HepG2 (cell line): ENCODE measurements around the gene HMGB3. TPM values are rescaled to one million over a fixed set of nuclear protein-coding genes. Genes with fewer than 3 reads are reported as not detected.

Experiments used
- ATAC-seq: fragments of 200-7000 bp; cut with Tn5 transposase; 3 replicates; pipeline ENCODE4 v1.9.1; 2020; ENCODE audit warnings: mild to moderate bottlenecking, moderate library complexity
- BruUV-seq: library from RNA; stranded (reverse); fragments of 400-500 nt; replicated peaks from 2 replicates; lab custom pipeline; 2021; lab: Mats Ljungman, UMichigan
- CTCF ChIA-PET: fragments of 300-600 bp; formaldehyde crosslinking; extraction: SDS; loops from one replicate; lab custom pipeline; 2021; ENCODE audit warnings: low total read pairs, inconsistent platforms, low intra/inter-chr PET ratio; lab: Yijun Ruan, JAX
- POLR2A ChIA-PET: fragments of 350-600 bp; sonication (Branson Sonifier 250); formaldehyde crosslinking; loops from one replicate; lab custom pipeline; 2020; ENCODE audit warnings: antibody characterized with exemption, inconsistent platforms; lab: Yijun Ruan, JAX
- DNase-seq: peaks from one replicate; pipeline ENCODE4 v3.0.0-alpha.2; 2015; ENCODE audit warnings: low spot score
- FAIRE-seq: peaks from 3 replicates; lab custom pipeline; 2011; peaks lifted over from hg19 to GRCh38; lab: Jason Lieb, UNC
- H2AFZ ChIP-seq: one replicate; pipeline ENCODE4 v1.6.1; 2011; ENCODE audit warnings: low read length, inconsistent platforms
- H3K27ac ChIP-seq: fragments of 300-600 bp; 3 replicates; pipeline ENCODE4 v1.8.0; 2011; ENCODE audit warnings: mixed run types, mild to moderate bottlenecking, mixed read lengths, low read length, inconsistent platforms; ENCODE audit not compliant: insufficient read depth; ENCODE audit errors: extremely low read length
- H3K27me3 ChIP-seq, 2 experiments: fragments of 200-600 bp in 1 of 2; 2 replicates in 1 of 2; 3 replicates in 1 of 2; pipeline versions ENCODE4 v1.6.0 to v1.8.0; 2011; ENCODE audit warnings: low read length in 2 of 2, mild to moderate bottlenecking in 2 of 2, moderate library complexity in 2 of 2, inconsistent platforms in 1 of 2; ENCODE audit not compliant: insufficient read depth in 2 of 2, control insufficient read depth in 1 of 2
- H3K36me3 ChIP-seq, 2 experiments: fragments of 200-600 bp in 1 of 2; replicated peaks in 1 of 2; 2 replicates in 1 of 2; 3 replicates in 1 of 2; pipeline versions ENCODE4 v1.5.1 to v1.8.0; 2011; ENCODE audit warnings: low read length in 2 of 2, inconsistent platforms in 1 of 2; ENCODE audit not compliant: insufficient read depth in 2 of 2, control insufficient read depth in 1 of 2
- H3K4me1 ChIP-seq: 2 replicates; pipeline ENCODE4 v1.5.1; 2012; ENCODE audit warnings: low read length, inconsistent platforms; ENCODE audit not compliant: insufficient read depth
- H3K4me2 ChIP-seq: 2 replicates; pipeline ENCODE4 v1.6.0; 2011; ENCODE audit warnings: low read depth, low read length, inconsistent platforms
- H3K4me3 ChIP-seq, 3 experiments: fragments of 200-600 bp in 1 of 3; sonication (generic), shearing (Covaris generic) in 1 of 3; replicated peaks in 1 of 3; 2 replicates each; pipeline ENCODE4 v1.5.1; 2011 to 2016; ENCODE audit warnings: low read length in 3 of 3, inconsistent platforms in 2 of 3, low read depth in 2 of 3, mild to moderate bottlenecking in 2 of 3, control low read depth in 1 of 3, mixed read lengths in 1 of 3; ENCODE audit not compliant: insufficient read depth in 1 of 3
- H3K79me2 ChIP-seq: one replicate; pipeline ENCODE4 v1.6.1; 2011; ENCODE audit warnings: low read length, inconsistent platforms; ENCODE audit not compliant: insufficient read depth
- H3K9ac ChIP-seq: 2 replicates; pipeline ENCODE4 v1.6.0; 2011; ENCODE audit warnings: mild to moderate bottlenecking, low read depth, low read length, inconsistent platforms; ENCODE audit not compliant: insufficient read depth
- H3K9me3 ChIP-seq: 2 replicates; pipeline ENCODE4 v1.5.1; 2012; ENCODE audit warnings: mild to moderate bottlenecking, low read length
- H4K20me1 ChIP-seq: 2 replicates; pipeline ENCODE4 v1.6.0; 2011; ENCODE audit warnings: inconsistent platforms, mild to moderate bottlenecking, low read length, moderate library complexity; ENCODE audit not compliant: insufficient read depth
- ATF1 ChIP-seq: IDR thresholded peaks from 2 replicates; pipeline ENCODE4 v1.6.1; 2016; ENCODE audit warnings: mild to moderate bottlenecking, control low read depth
- GPN1 ChIP-seq: sonication (generic); formaldehyde crosslinking; IDR thresholded peaks from 2 replicates; pipeline ENCODE4 v1.5.1; 2020; ENCODE audit warnings: missing genetic modification reagents, borderline replicate concordance
- SRSF4 ChIP-seq: fragments of 200-400 bp; formaldehyde crosslinking; IDR thresholded peaks from one replicate; pipeline ENCODE4 v1.6.1; 2018; ENCODE audit warnings: mild to moderate bottlenecking, low read depth, low read length, moderate library complexity; ENCODE audit not compliant: poor library complexity, severe bottlenecking
- SUZ12 ChIP-seq: fragments of 150-350 bp; IDR thresholded peaks from 2 replicates; pipeline ENCODE4 v1.6.1; 2014; ENCODE audit warnings: low read depth, low read length
- TBX3 ChIP-seq: fragments of 450-650 bp; IDR thresholded peaks from 2 replicates; pipeline ENCODE4 v1.6.1; 2017; ENCODE audit warnings: antibody characterized with exemption, mild to moderate bottlenecking, inconsistent platforms, borderline replicate concordance
- ZNF207 ChIP-seq: fragments of 450-650 bp; IDR thresholded peaks from 2 replicates; pipeline ENCODE4 v1.6.1; 2016; ENCODE audit warnings: antibody characterized with exemption, borderline replicate concordance
- ZNF777 ChIP-seq: sonication (generic); formaldehyde crosslinking; IDR thresholded peaks from 2 replicates; pipeline ENCODE4 v1.4.0; 2020; ENCODE audit warnings: missing genetic modification reagents
- WGBS: methylation state at CpG from one replicate; pipeline ENCODE4 v1.1.6; 2017; ENCODE audit warnings: low lambda C conversion rate; 5-methylcytosine and 5-hydroxymethylcytosine counted together
- in situ Hi-C: cut with HindIII; loops from 2 replicates; pipeline ENCODE4 v1.10.0; 2017; ENCODE audit warnings: low pct_unique_long_range_greater_than_20kb; ENCODE audit not compliant: extremely low pct_ligation_motif_present
- intact Hi-C: fragments of 100-400 bp; cut with micrococcal nuclease; formaldehyde crosslinking; loops from one replicate; pipeline ENCODE4 v1.10.0; 2022; ENCODE audit not compliant: unreplicated experiment
- polyA plus RNA-seq, 8 experiments: library from polyadenylated mRNA; depleted of rRNA in 3 of 8; stranded (reverse) in 7 of 8; unstranded in 1 of 8; fragments of >200 nt; fragmentation: Illumina TruSeq in 4 of 8; extraction: Trizol in 4 of 8; gene quantifications; 2 replicates each; pipeline versions ENCODE4 v1.2.1 to v1.2.3, GENCODE V29; 2011 to 2016; ENCODE audit warnings: low read depth in 4 of 8, missing spikeins in 1 of 8, mixed read lengths in 1 of 8; ENCODE audit not compliant: insufficient read depth in 1 of 8
- total RNA-seq, 5 experiments: library from RNA; depleted of rRNA; stranded (reverse); fragments of >200 nt; fragmentation: Illumina TruSeq; extraction: Trizol; gene quantifications; 2 replicates each; pipeline ENCODE4 v1.2.3, GENCODE V29; 2016; ENCODE audit warnings: low read depth in 1 of 5
- TF ChIP-seq, protein P1 (sequence below): sonication (generic); formaldehyde crosslinking; IDR thresholded peaks from 2 replicates; pipeline ENCODE4 v1.5.0; 2020; ENCODE audit warnings: mild to moderate bottlenecking, missing genetic modification reagents

HMGB3 gene
- total and polyA plus RNA-seq, 2 of the 13 experiments (the other 11 are each of a cell fraction or from before 2014, with no cell fraction given): 8.5 to 87.1 TPM

DNA sequence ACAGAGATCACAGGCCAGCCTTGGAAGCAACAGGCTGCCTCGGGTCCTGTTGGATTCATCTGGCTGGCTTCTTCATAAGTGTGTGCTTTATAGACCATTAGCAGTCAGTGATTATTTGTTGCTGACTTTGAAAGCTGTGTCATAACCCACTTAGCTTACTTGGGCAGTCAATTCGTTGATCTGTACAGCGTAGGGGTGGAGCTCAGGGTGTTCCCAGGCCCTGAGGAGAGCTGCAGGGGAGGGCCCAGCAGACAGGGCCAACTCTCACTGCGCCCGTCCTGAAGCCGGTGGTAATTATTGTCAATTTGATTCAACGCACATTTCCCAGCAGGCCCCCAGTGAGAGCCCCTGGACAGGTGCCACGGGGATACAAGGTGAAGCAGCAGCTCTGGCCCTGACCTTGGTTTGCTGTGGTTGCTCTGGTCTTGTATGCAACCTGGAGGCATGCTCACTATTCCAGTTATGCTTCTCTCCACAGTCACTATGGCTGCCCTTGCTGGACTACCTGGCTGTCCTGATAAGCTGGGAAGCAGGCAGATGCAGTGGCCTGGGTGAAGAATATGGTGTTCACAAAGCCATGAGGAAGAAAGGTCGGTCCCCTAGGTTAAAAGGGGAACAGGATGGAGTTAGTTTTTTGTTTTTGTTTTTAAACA lies 40.1 kb upstream of the HMGB3 start:
- H2AFZ ChIP-seq: no peak overlapping the region
- no peak for FAIRE-seq
- TF ChIP-seq ZNF777 (CRISPR knock-in tag): no peak
- TF ChIP-seq TBX3: no peak
- no peak for TF ChIP-seq GPN1 (CRISPR knock-in tag)
- no peak for TF ChIP-seq SRSF4
- TF ChIP-seq ZNF207: no peak
- TF ChIP-seq SUZ12: no peak
- TF ChIP-seq ATF1 (CRISPR knock-in tag): no peak
- TF ChIP-seq, protein P1, sequence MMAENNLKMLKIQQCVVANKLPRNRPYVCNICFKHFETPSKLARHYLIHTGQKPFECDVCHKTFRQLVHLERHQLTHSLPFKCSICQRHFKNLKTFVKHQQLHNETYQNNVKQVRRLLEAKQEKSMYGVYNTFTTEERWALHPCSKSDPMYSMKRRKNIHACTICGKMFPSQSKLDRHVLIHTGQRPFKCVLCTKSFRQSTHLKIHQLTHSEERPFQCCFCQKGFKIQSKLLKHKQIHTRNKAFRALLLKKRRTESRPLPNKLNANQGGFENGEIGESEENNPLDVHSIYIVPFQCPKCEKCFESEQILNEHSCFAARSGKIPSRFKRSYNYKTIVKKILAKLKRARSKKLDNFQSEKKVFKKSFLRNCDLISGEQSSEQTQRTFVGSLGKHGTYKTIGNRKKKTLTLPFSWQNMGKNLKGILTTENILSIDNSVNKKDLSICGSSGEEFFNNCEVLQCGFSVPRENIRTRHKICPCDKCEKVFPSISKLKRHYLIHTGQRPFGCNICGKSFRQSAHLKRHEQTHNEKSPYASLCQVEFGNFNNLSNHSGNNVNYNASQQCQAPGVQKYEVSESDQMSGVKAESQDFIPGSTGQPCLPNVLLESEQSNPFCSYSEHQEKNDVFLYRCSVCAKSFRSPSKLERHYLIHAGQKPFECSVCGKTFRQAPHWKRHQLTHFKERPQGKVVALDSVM (CRISPR knock-in tag): no peak
- TF ChIP-seq, all 625 proteins: peak for 0

More for the DNA sequence above, 40.1 kb upstream of the HMGB3 start:
- no TSS peak for BruUV-seq
- intact Hi-C loops (no loop called here), in situ Hi-C loops (no loop called here)
- H3K27me3 ChIP-seq: no peaks in the 10 kb centered on the region; a peak in 1 of 5 replicates
- no peak overlapping the region for H3K27ac ChIP-seq
- no peaks in the 10 kb centered on the region for H4K20me1 ChIP-seq
- no peaks in the 10 kb centered on the region for H3K9me3 ChIP-seq
- 0% methylated on average over 1 of the region's 9 CpGs for WGBS
- CTCF ChIA-PET: no interaction called here
- POLR2A ChIA-PET: no interaction called here
- no peak overlapping the region for H3K4me3 ChIP-seq
- no peak for DNase-seq
- no peak overlapping the region for H3K4me2 ChIP-seq
- no peak overlapping the region for H3K9ac ChIP-seq
- no peaks in the 10 kb centered on the region for H3K36me3 ChIP-seq
- peak; percentile 32; the same call in 1 of the 3 replicates for ATAC-seq
- no peaks in the 10 kb centered on the region for H3K4me1 ChIP-seq
- H3K79me2 ChIP-seq: no peaks in the 10 kb centered on the region
